ENCODE results near the gene KCNIP3.

Gene KCNIP3

GRCh38 chr2:95297639-95298395 is 670 bp downstream of the KCNIP3 start:
- no peak for DNase-seq

GRCh38 chr2:95298486-95299111 is 1.5 kb downstream of the KCNIP3 start:
- DNase-seq, result no peak

- no peak for DNase-seq
Measured at GRCh38 chr2:95299961-95300360, 2.8 kb downstream of the KCNIP3 start.

GRCh38 chr2:95300450-95300849 is 3.3 kb downstream of the KCNIP3 start:
- no peak for DNase-seq

- no peak for DNase-seq
Measured at GRCh38 chr2:95301186-95301585, 4.0 kb downstream of the KCNIP3 start.

GRCh38 chr2:95301876-95302641 is 4.9 kb downstream of the KCNIP3 start:
- no peak for DNase-seq

GRCh38 chr2:95303191-95303919 is 6.2 kb downstream of the KCNIP3 start:
- DNase-seq, result no peak

- DNase-seq, result no peak
Measured at GRCh38 chr2:95305380-95306061, 8.4 kb downstream of the KCNIP3 start.

- DNase-seq, result no peak
Measured at GRCh38 chr2:95306336-95306895, 9.3 kb downstream of the KCNIP3 start.

- DNase-seq, result no peak
Measured at GRCh38 chr2:95307036-95307435, 9.9 kb downstream of the KCNIP3 start.

- DNase-seq, result no peak
Measured at GRCh38 chr2:95307878-95308277, 10.7 kb downstream of the KCNIP3 start.

- no peak for DNase-seq
Measured at GRCh38 chr2:95308426-95308990, 11.4 kb downstream of the KCNIP3 start.

- no peak for DNase-seq
Measured at GRCh38 chr2:95309599-95309998, 12.5 kb downstream of the KCNIP3 start.

GRCh38 chr2:95310216-95310615 is 13.1 kb downstream of the KCNIP3 start:
- DNase-seq, result no peak

- DNase-seq, result no peak
Measured at GRCh38 chr2:95310651-95311050, 13.5 kb downstream of the KCNIP3 start.

- DNase-seq, result no peak
Measured at GRCh38 chr2:95311815-95312542, 14.8 kb downstream of the KCNIP3 start.

GRCh38 chr2:95312543-95313201 is 15.5 kb downstream of the KCNIP3 start:
- DNase-seq, result no peak

GRCh38 chr2:95313296-95314131 is 16.4 kb downstream of the KCNIP3 start:
- DNase-seq, result no peak

GRCh38 chr2:95314598-95314963 is 17.4 kb downstream of the KCNIP3 start:
- DNase-seq, result no peak
